ENCODE measurements around the gene AOC2.
"Not testable (repeated sequence)": the region's sequence is repeated elsewhere in the genome, so short reads cannot be mapped to it uniquely, and the experiment has no call there.

AOC2 gene

GRCh38 chr17:42894283-42895184 is 50.2 kb downstream of the AOC2 start:
- H3K27ac ChIP-seq, result peak overlapping the region; percentile 36

GRCh38 chr17:42895185-42895555 is 50.8 kb downstream of the AOC2 start:
- TF ChIP-seq, protein P1, sequence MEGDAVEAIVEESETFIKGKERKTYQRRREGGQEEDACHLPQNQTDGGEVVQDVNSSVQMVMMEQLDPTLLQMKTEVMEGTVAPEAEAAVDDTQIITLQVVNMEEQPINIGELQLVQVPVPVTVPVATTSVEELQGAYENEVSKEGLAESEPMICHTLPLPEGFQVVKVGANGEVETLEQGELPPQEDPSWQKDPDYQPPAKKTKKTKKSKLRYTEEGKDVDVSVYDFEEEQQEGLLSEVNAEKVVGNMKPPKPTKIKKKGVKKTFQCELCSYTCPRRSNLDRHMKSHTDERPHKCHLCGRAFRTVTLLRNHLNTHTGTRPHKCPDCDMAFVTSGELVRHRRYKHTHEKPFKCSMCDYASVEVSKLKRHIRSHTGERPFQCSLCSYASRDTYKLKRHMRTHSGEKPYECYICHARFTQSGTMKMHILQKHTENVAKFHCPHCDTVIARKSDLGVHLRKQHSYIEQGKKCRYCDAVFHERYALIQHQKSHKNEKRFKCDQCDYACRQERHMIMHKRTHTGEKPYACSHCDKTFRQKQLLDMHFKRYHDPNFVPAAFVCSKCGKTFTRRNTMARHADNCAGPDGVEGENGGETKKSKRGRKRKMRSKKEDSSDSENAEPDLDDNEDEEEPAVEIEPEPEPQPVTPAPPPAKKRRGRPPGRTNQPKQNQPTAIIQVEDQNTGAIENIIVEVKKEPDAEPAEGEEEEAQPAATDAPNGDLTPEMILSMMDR (conservative IDR thresholded peaks at IDR 0.05), result no peak
- peak overlapping the region; percentile 36; the same call in 1 of the 2 replicates for H3K27ac ChIP-seq

More at GRCh38 chr17:42894283-42895184, 50.2 kb downstream of the AOC2 start:
- TF ChIP-seq, protein P1 (conservative IDR thresholded peaks at IDR 0.05), result no peak

DNA sequence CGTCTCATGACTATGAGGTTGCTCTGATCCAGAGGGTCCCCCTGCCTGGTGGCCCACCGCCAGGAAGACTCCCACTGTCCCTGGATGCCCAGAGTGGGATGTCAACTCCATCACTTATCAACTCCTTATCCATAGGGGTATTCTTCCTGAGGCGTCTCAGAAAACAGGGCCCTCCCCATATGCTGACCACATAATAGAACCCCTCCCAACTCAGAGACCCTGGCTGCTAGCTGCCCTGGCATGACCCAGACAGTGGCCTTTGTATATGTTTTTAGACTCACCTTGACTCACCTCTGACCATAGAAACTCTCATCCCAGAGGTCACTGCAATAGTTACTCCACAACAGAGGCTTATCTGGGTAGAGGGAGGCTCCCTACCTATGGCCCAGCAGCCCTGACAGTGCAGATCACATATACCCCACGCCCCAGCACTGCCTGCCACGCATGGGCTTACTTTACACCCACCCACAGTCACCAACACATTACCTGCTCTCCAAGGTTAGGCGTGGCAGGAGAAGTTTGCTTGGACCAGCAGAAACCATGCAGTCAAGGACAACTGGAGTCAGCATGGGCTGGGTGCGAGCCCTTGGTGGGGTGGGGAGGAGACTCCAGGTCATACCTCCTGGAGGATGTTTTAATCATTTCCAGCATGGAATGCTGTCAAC is 53.9 kb downstream of the AOC2 start:
- H3K27ac ChIP-seq, result no peak overlapping the region
- TF ChIP-seq, protein P1 (conservative IDR thresholded peaks at IDR 0.05), result no peak

DNA sequence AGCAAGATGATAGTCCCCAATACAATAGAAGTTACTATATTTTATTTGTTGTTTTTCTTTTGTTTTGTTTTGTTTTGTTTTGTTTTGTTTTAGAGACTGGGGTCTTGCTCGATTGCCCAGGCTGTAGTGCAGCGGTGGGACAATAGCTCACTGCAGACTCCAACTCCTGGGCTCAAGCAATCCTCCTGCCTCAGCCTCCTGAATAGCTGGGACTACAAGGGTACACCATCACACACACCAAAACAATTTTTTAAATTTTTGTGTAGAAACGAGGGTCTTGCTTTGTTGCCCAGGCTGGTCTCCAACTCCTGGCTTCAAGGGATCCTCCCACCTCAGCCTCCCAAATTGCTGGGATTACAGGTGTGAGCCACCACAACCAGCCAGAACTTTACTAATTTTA is 55.6 kb downstream of the AOC2 start:
- not testable (repeated sequence) for H3K27ac ChIP-seq

All from VCaP (cell line).